Measurements from ENCODE around the gene TSHZ1. TPM values are rescaled to one million over a fixed set of nuclear protein-coding genes. Genes with fewer than 3 reads are reported as not detected.
A peak's percentile ranks its signal among the peaks of the same experiment; 100 is the strongest.

TSHZ1 gene
- total and polyA plus RNA-seq, 12 donors = 6.8 to 25.0 (median 16.0) TPM

DNA sequence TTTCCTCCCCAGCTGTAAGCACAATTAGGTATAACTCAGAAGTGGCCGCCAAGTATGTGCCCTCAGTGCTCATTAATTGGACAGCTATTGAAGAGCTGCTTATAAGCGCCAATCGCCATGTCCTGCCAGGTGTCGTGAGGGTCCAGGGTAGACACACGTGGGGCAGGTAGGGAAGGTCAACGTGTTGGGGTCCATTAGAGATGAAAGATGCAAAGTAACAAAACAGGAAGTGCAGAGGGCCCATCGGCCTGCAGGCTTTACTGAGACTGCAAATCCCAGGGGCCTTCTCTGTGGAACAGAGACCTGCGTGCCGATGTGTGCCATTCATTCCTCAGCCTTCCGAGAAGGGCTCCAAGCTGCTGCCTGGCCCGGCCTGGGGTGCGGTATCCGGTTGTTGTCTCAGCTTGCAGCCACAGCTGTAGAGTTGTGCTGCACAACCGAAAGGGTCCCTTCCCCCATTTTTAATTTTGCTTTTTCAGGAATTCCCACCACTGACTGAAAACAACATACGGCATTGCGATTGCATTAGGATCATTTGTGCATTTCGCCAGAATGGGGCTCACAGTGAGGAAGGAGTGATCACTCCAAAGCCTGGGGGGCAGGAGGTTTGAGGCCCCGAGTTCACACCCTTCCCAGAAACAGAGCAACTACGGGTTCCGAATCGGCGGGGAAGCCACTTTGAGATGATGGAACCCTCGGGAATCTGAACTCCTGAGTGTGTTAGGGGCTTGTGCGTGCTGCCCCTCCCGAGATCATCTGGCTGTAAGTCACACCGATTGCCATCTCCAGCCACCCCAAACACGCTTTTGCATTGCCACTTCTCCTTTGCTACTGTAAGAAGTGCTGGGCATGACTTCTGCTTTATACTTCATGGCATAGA lies 94.3 kb downstream of the TSHZ1 start:
- peak in 1 of 7 donors; percentile 17 for DNase-seq
- Histone ChIP-seq H3K36me3 (replicated peaks in 1 of 2) (no peaks in the 10 kb centered on the region), H3K4me3 (no peak overlapping the region), H3K27me3 (no peaks in the 10 kb centered on the region), H3K9me3 (replicated peaks in 1 of 3) (no peaks in the 10 kb centered on the region), H3K4me1 (replicated peaks in 1 of 2) (no peaks in the 10 kb centered on the region), H3K27ac (no peak overlapping the region)
- WGBS, 4 donors = 83 to 90% (median 86%) methylated on average over 26 to 27 of the region's 27 CpGs
- intact Hi-C loops (cut with DNase I) = no loop called here
- no peak for TF ChIP-seq POLR2A (IDR thresholded peaks at IDR 0.05)
- TF ChIP-seq, protein P1, sequence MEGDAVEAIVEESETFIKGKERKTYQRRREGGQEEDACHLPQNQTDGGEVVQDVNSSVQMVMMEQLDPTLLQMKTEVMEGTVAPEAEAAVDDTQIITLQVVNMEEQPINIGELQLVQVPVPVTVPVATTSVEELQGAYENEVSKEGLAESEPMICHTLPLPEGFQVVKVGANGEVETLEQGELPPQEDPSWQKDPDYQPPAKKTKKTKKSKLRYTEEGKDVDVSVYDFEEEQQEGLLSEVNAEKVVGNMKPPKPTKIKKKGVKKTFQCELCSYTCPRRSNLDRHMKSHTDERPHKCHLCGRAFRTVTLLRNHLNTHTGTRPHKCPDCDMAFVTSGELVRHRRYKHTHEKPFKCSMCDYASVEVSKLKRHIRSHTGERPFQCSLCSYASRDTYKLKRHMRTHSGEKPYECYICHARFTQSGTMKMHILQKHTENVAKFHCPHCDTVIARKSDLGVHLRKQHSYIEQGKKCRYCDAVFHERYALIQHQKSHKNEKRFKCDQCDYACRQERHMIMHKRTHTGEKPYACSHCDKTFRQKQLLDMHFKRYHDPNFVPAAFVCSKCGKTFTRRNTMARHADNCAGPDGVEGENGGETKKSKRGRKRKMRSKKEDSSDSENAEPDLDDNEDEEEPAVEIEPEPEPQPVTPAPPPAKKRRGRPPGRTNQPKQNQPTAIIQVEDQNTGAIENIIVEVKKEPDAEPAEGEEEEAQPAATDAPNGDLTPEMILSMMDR (IDR thresholded peaks at IDR 0.05) = no peak

DNA sequence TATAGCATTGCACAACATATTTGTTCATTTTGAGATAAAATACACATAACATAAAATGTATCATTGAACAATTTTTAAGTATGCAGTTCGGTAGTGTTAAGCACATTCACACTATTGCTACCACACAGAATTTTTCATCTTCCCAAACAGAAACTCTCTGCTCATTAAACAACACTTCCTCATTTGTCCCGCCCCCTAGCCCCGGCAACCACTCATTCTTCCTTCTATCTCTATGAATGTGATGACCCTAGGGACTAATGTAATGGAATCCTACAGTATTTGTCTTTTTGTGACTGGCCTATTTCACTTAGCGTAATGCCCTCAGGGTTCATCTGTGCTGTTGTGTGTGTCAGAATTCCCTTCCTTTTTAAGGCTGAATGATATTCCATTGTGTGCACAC lies 95.4 kb downstream of the TSHZ1 start:
- H3K9me3 ChIP-seq (replicated peaks in 1 of 3) = no peaks in the 10 kb centered on the region
- WGBS, 4 donors = 84 to 93% (median 89%) methylated on average over 4 of the region's 4 CpGs
- intact Hi-C loops (cut with DNase I) = no loop called here

DNA sequence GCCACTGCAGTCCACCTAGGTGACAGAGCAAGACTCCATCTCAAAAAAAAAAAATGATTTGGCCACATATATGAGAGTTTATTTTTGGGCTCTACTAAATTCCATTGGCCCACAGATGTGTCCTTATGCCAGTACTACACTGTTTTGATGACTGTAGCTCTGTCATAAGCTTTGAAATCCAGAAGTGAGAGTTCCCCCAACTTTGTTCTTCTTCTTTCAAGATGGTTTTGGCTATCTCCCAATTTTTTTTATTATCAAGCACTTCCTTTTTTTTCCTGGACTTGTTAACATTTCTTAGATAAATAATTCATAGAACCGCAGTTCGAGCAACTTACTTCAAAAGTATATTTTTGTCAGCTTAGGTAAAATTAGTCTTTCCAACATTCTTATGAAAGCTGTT lies 96.9 kb downstream of the TSHZ1 start:
- WGBS, 4 donors = 56 to 74% (median 64%) methylated on average over 2 of the region's 2 CpGs
- DNase-seq = no peak
- Histone ChIP-seq H3K27me3 (no peaks in the 10 kb centered on the region), H3K4me3 (no peak overlapping the region), H3K36me3 (replicated peaks in 1 of 2) (no peaks in the 10 kb centered on the region), H3K4me1 (replicated peaks in 1 of 2) (no peaks in the 10 kb centered on the region), H3K9me3 (replicated peaks in 1 of 3) (no peaks in the 10 kb centered on the region), H3K27ac (no peak overlapping the region)
- intact Hi-C loops (cut with DNase I) = no loop called here
- no peak for TF ChIP-seq POLR2A (IDR thresholded peaks at IDR 0.05)
- TF ChIP-seq, protein P1 (IDR thresholded peaks at IDR 0.05) = no peak

More for the DNA sequence above, 95.4 kb downstream of the TSHZ1 start:
- Histone ChIP-seq H3K4me3 (no peak overlapping the region), H3K27ac (no peak overlapping the region), H3K27me3 (no peaks in the 10 kb centered on the region), H3K4me1 (replicated peaks in 1 of 2) (no peaks in the 10 kb centered on the region), H3K36me3 (replicated peaks in 1 of 2) (no peaks in the 10 kb centered on the region)
- no peak for DNase-seq
- no peak for TF ChIP-seq POLR2A (IDR thresholded peaks at IDR 0.05)
- TF ChIP-seq, protein P1 (IDR thresholded peaks at IDR 0.05) = no peak

DNA sequence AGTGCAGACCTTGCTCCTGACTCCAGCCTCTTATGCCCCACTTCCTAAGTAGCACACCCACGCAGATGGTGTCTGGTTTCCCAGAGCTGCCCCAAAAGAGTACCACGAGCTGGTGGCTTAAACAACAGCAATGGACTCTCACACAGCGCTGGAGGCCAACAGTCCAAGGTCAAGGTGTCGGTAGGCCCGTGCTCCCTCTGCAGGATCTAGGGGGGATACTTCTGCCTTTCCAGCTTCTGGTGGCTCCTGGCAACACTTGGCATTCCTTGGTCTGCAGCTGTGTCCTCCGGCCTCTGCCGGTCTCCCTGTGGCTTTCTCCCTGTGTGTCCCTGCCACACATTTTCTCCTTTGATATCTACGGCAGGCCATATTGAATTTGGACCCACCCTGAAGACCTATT lies 99.0 kb downstream of the TSHZ1 start:
- no peak for DNase-seq
- H3K4me1 ChIP-seq (replicated peaks in 1 of 2) = no peaks in the 10 kb centered on the region
- H3K27me3 ChIP-seq = no peaks in the 10 kb centered on the region
- intact Hi-C loops (cut with DNase I) = no loop called here
- H3K36me3 ChIP-seq (replicated peaks in 1 of 2) = no peaks in the 10 kb centered on the region
- 81 to 95% (median 85%) methylated on average over 7 to 8 of the region's 8 CpGs for WGBS, 4 donors
- no peak overlapping the region for H3K27ac ChIP-seq
- TF ChIP-seq POLR2A (IDR thresholded peaks at IDR 0.05) = no peak
- TF ChIP-seq, protein P1 (IDR thresholded peaks at IDR 0.05) = no peak
- no peak overlapping the region for H3K4me3 ChIP-seq
- no peaks in the 10 kb centered on the region for H3K9me3 ChIP-seq (replicated peaks in 1 of 3)
